HL-60 (cell line): ENCODE measurements around the gene MAP1B.

ENCODE experiments used
- DNase-seq, 2 experiments: peaks; one replicate each; pipeline ENCODE4 v3.0.0-alpha.2; 2010 to 2020; ENCODE audit warnings: low read depth in 1 of 2, low spot score in 1 of 2
- H3K27ac ChIP-seq: fragments of 250-450 bp; sonication (Bioruptor Pico); replicated peaks from 2 replicates; pipeline ENCODE4 v1.5.1; 2020; ENCODE audit warnings: mild to moderate bottlenecking, moderate library complexity
- H3K27me3 ChIP-seq: fragments of 250-450 bp; sonication (Bioruptor Pico); 2 replicates; pipeline ENCODE4 v1.5.1; 2021; ENCODE audit warnings: mild to moderate bottlenecking, moderate library complexity; ENCODE audit not compliant: insufficient read depth, poor library complexity, severe bottlenecking
- H3K4me3 ChIP-seq: replicated peaks from 2 replicates; pipeline ENCODE4 v1.5.1; 2011; ENCODE audit warnings: mild to moderate bottlenecking, control low read depth, low read length; ENCODE audit not compliant: insufficient read depth
- CTCF ChIP-seq: IDR thresholded peaks from one replicate; pipeline ENCODE4 v1.5.1; 2011; ENCODE audit warnings: low read length, control low read depth, inconsistent platforms; ENCODE audit not compliant: insufficient read depth
- GABPA ChIP-seq: IDR thresholded peaks from 2 replicates; pipeline ENCODE4 v1.6.1; 2012; ENCODE audit warnings: low read depth
- POLR2AphosphoS5 ChIP-seq: IDR thresholded peaks from 2 replicates; pipeline ENCODE4 v1.6.1; 2012; ENCODE audit warnings: low read depth
- SPI1 ChIP-seq: IDR thresholded peaks from 2 replicates; pipeline ENCODE4 v1.6.1; 2012; ENCODE audit warnings: low read depth, mild to moderate bottlenecking, borderline replicate concordance
- TF ChIP-seq, protein P1 (sequence below): IDR thresholded peaks from 2 replicates; pipeline ENCODE4 v1.6.1; 2012; ENCODE audit warnings: low read depth; ENCODE audit not compliant: insufficient replicate concordance

MAP1B gene

DNA sequence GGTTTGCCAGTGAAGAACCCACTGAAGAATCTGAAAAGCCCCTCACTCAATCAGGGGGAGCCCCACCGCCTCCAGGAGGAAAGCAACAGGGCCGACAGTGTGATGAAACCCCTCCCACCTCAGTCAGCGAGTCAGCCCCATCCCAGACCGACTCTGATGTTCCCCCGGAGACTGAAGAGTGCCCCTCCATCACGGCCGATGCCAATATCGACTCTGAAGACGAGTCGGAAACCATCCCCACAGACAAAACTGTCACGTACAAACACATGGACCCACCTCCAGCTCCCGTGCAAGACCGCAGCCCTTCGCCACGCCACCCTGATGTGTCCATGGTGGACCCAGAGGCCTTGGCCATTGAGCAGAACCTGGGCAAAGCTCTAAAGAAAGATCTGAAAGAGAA is 92.4 kb downstream of the MAP1B start:
- Histone ChIP-seq H3K4me3 (no peak overlapping the region), H3K27ac (no peak overlapping the region), H3K27me3 (no peaks in the 10 kb centered on the region)
- TF ChIP-seq, protein P1, sequence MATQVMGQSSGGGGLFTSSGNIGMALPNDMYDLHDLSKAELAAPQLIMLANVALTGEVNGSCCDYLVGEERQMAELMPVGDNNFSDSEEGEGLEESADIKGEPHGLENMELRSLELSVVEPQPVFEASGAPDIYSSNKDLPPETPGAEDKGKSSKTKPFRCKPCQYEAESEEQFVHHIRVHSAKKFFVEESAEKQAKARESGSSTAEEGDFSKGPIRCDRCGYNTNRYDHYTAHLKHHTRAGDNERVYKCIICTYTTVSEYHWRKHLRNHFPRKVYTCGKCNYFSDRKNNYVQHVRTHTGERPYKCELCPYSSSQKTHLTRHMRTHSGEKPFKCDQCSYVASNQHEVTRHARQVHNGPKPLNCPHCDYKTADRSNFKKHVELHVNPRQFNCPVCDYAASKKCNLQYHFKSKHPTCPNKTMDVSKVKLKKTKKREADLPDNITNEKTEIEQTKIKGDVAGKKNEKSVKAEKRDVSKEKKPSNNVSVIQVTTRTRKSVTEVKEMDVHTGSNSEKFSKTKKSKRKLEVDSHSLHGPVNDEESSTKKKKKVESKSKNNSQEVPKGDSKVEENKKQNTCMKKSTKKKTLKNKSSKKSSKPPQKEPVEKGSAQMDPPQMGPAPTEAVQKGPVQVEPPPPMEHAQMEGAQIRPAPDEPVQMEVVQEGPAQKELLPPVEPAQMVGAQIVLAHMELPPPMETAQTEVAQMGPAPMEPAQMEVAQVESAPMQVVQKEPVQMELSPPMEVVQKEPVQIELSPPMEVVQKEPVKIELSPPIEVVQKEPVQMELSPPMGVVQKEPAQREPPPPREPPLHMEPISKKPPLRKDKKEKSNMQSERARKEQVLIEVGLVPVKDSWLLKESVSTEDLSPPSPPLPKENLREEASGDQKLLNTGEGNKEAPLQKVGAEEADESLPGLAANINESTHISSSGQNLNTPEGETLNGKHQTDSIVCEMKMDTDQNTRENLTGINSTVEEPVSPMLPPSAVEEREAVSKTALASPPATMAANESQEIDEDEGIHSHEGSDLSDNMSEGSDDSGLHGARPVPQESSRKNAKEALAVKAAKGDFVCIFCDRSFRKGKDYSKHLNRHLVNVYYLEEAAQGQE: no peak
- no peak for TF ChIP-seq CTCF
- TF ChIP-seq GABPA: no peak
- TF ChIP-seq SPI1: no peak
- no peak for TF ChIP-seq POLR2AphosphoS5
- no peak for DNase-seq

GRCh38 chr5:72202331-72202825 is 95.1 kb downstream of the MAP1B start:
- DNase-seq: no peak
- H3K27me3 ChIP-seq: no peaks in the 10 kb centered on the region

DNA sequence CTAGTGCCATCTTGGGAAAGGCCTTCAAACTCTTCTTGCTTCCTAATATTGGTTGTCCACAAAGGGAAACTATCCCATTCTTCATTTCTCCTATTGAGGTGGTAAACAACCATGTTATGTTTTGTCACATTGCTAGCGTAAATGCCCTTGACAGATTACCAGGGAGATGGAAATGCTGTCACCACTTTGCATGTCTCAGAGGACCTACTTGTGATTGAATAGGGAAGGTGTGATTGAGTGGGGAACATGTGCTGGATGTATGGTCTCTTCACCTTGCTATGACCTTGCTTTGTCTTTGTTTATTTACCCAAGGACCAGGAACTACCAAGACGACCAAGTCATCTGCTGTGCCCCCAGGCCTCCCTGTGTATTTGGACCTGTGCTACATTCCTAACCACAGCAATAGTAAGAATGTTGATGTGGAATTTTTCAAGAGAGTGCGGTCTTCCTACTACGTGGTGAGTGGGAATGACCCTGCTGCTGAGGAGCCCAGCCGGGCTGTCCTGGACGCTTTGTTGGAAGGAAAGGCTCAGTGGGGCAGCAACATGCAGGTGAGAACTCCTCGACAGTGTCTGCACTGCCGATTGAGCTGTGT is 96.1 kb downstream of the MAP1B start:
- Histone ChIP-seq H3K4me3 (no peak overlapping the region), H3K27me3 (no peaks in the 10 kb centered on the region), H3K27ac (no peak overlapping the region)
- TF ChIP-seq, protein P1: no peak
- no peak for TF ChIP-seq CTCF
- no peak for DNase-seq

More at GRCh38 chr5:72202331-72202825, 95.1 kb downstream of the MAP1B start:
- no peak for TF ChIP-seq CTCF
- no peak for TF ChIP-seq GABPA
- no peak for TF ChIP-seq POLR2AphosphoS5
- TF ChIP-seq, protein P1: no peak
- TF ChIP-seq SPI1: no peak
- Histone ChIP-seq H3K27ac (no peak overlapping the region), H3K4me3 (no peak overlapping the region)
